IMR-90 (cell line): ENCODE results near the gene FAM124B. TPM values are rescaled to one million over a fixed set of nuclear protein-coding genes. Genes with fewer than 3 reads are reported as not detected.

Experiments used
- ATAC-seq: fragments of 200-7000 bp; cut with Tn5 transposase; 2 replicates; pipeline ENCODE4 v1.9.1; 2020; ENCODE audit warnings: low read depth, mild to moderate bottlenecking, moderate library complexity
- BruUV-seq: library from RNA; stranded (reverse); fragments of 400-500 nt; replicated peaks from 2 replicates; lab custom pipeline; 2021; lab: Mats Ljungman, UMichigan
- CTCF ChIA-PET: fragments of 300-600 bp; formaldehyde crosslinking; extraction: SDS; loops from one replicate; lab custom pipeline; 2021; ENCODE audit warnings: antibody characterized with exemption; lab: Yijun Ruan, JAX
- POLR2A ChIA-PET: fragments of 300-600 bp; sonication (Branson Sonifier 250); formaldehyde crosslinking; loops from one replicate; lab custom pipeline; 2022; ENCODE audit warnings: antibody characterized with exemption; ENCODE audit not compliant: unreplicated experiment; lab: Charles Lee
- DNase-seq: peaks from one replicate; pipeline ENCODE4 v3.0.0; 2013
- H2AFZ ChIP-seq: replicated peaks from 2 replicates; pipeline ENCODE3; 2013; ENCODE audit warnings: low read length, mild to moderate bottlenecking; ENCODE audit not compliant: poor library complexity
- H2AK5ac ChIP-seq: 2 replicates; pipeline ENCODE4 v1.6.1; 2013; ENCODE audit warnings: low read depth, low read length, inconsistent platforms
- H2AK9ac ChIP-seq: replicated peaks from 2 replicates; pipeline ENCODE3; 2013; ENCODE audit warnings: mild to moderate bottlenecking, low read depth, low read length, moderate library complexity; ENCODE audit not compliant: poor library complexity
- H2BK120ac ChIP-seq: 2 replicates; pipeline ENCODE4 v1.6.1; 2013; ENCODE audit warnings: low read depth, low read length, inconsistent platforms
- H2BK15ac ChIP-seq: 3 replicates; pipeline ENCODE4 v1.6.1; 2013; ENCODE audit warnings: low read depth, low read length, inconsistent platforms
- H2BK20ac ChIP-seq: 2 replicates; pipeline ENCODE4 v1.6.1; 2013; ENCODE audit warnings: low read depth, mild to moderate bottlenecking, inconsistent platforms, low read length, moderate library complexity
- H2BK5ac ChIP-seq: 2 replicates; pipeline ENCODE4 v1.6.1; 2013; ENCODE audit warnings: mild to moderate bottlenecking, low read depth, low read length, inconsistent platforms; ENCODE audit not compliant: poor library complexity, severe bottlenecking
- H3K14ac ChIP-seq: replicated peaks from 2 replicates; pipeline ENCODE4 v1.6.1; 2013; ENCODE audit warnings: low read depth, low read length, inconsistent platforms
- H3K18ac ChIP-seq: 2 replicates; pipeline ENCODE4 v1.6.1; 2013; ENCODE audit warnings: low read depth, low read length, control low read depth
- H3K23ac ChIP-seq: 2 replicates; pipeline ENCODE4 v1.6.1; 2013; ENCODE audit warnings: low read depth, low read length, inconsistent platforms
- H3K27ac ChIP-seq: 2 replicates; pipeline ENCODE4 v1.5.1; 2013; ENCODE audit warnings: mild to moderate bottlenecking, control low read depth, low read length; ENCODE audit not compliant: insufficient read depth
- H3K27me3 ChIP-seq: 2 replicates; pipeline ENCODE4 v1.6.1; 2013; ENCODE audit warnings: low read length; ENCODE audit not compliant: control insufficient read depth, insufficient read depth
- H3K36me3 ChIP-seq: 2 replicates; pipeline ENCODE4 v1.6.1; 2013; ENCODE audit warnings: low read length, mixed read lengths; ENCODE audit not compliant: control insufficient read depth, insufficient read depth
- H3K4ac ChIP-seq: 2 replicates; pipeline ENCODE4 v1.6.1; 2013; ENCODE audit warnings: low read depth, low read length, inconsistent platforms
- H3K4me1 ChIP-seq: 2 replicates; pipeline ENCODE4 v1.6.1; 2013; ENCODE audit warnings: low read length, mixed read lengths; ENCODE audit not compliant: control insufficient read depth, insufficient read depth
- H3K4me2 ChIP-seq: 2 replicates; pipeline ENCODE4 v1.6.1; 2013; ENCODE audit warnings: low read depth, mild to moderate bottlenecking, control low read depth, low read length, moderate library complexity
- H3K4me3 ChIP-seq: 2 replicates; pipeline ENCODE4 v1.5.1; 2013; ENCODE audit warnings: low read depth, mild to moderate bottlenecking, control low read depth, low read length, moderate library complexity; ENCODE audit not compliant: insufficient read depth
- H3K56ac ChIP-seq: 2 replicates; pipeline ENCODE4 v1.6.1; 2013; ENCODE audit warnings: low read length, inconsistent platforms; ENCODE audit not compliant: insufficient read depth; ENCODE audit errors: extremely low read depth
- H3K79me1 ChIP-seq, 2 experiments: 2 replicates each; pipeline ENCODE4 v1.6.1; 2013; ENCODE audit warnings: low read length in 2 of 2, inconsistent platforms in 1 of 2, low read depth in 1 of 2
- H3K9ac ChIP-seq: 2 replicates; pipeline ENCODE4 v1.6.1; 2013; ENCODE audit warnings: low read depth, low read length, control low read depth
- H3K9me1 ChIP-seq: 2 replicates; pipeline ENCODE4 v1.6.1; 2013; ENCODE audit warnings: low read length, inconsistent platforms; ENCODE audit not compliant: insufficient read depth
- H3K9me3 ChIP-seq: 2 replicates; pipeline ENCODE4 v1.6.1; 2013; ENCODE audit warnings: low read length; ENCODE audit not compliant: control insufficient read depth, insufficient read depth
- H4K20me1 ChIP-seq: 2 replicates; pipeline ENCODE4 v1.6.1; 2013; ENCODE audit warnings: low read length, inconsistent platforms; ENCODE audit not compliant: insufficient read depth
- H4K5ac ChIP-seq: 2 replicates; pipeline ENCODE4 v1.6.1; 2013; ENCODE audit warnings: mild to moderate bottlenecking, low read depth, low read length, control low read depth
- H4K8ac ChIP-seq, 2 experiments: 2 replicates each; pipeline ENCODE4 v1.6.1; 2013; ENCODE audit warnings: low read depth in 2 of 2, low read length in 2 of 2, control low read depth in 1 of 2, inconsistent platforms in 1 of 2
- H4K91ac ChIP-seq: 2 replicates; pipeline ENCODE4 v1.6.1; 2013; ENCODE audit warnings: low read depth, low read length, inconsistent platforms; ENCODE audit not compliant: insufficient read depth
- BHLHE40 ChIP-seq: fragments of 150-350 bp; IDR thresholded peaks from 2 replicates; pipeline ENCODE4 v1.6.1; 2016; ENCODE audit warnings: mild to moderate bottlenecking, low read depth, low read length
- CEBPB ChIP-seq: IDR thresholded peaks from 2 replicates; pipeline ENCODE4 v1.6.1; 2012; ENCODE audit warnings: low read depth, low read length, improper control_type of control experiment
- FOS ChIP-seq: fragments of 150-350 bp; IDR thresholded peaks from 2 replicates; pipeline ENCODE4 v1.6.1; 2016; ENCODE audit warnings: low read depth, low read length
- MXI1 ChIP-seq: IDR thresholded peaks from 2 replicates; pipeline ENCODE4 v1.6.1; 2012; ENCODE audit warnings: low read depth, mild to moderate bottlenecking, low read length, moderate library complexity, borderline replicate concordance
- RAD21 ChIP-seq: IDR thresholded peaks from 2 replicates; pipeline ENCODE4 v1.6.1; 2012; ENCODE audit warnings: low read length, improper control_type of control experiment
- RFX5 ChIP-seq: IDR thresholded peaks from 2 replicates; pipeline ENCODE4 v1.8.0; 2012; ENCODE audit warnings: low read depth, mild to moderate bottlenecking, low read length, moderate library complexity
- WGBS, 2 experiments: methylation state at CpG; one replicate each; pipeline versions ENCODE4 v1.1.5 to v1.1.7; 2013; ENCODE audit warnings: missing lambda C conversion rate in 2 of 2; ENCODE audit not compliant: insufficient read length in 1 of 2; ENCODE audit errors: extremely low coverage in 2 of 2; 5-methylcytosine and 5-hydroxymethylcytosine counted together
- dilution Hi-C: fragments of 300-500 bp; cut with HindIII; formaldehyde crosslinking; loops from one replicate; pipeline ENCODE4 v1.14.3; 2018; ENCODE audit warnings: low sequenced_read_pairs; ENCODE audit not compliant: unreplicated experiment
- in situ Hi-C: fragments of 300-500 bp; cut with MboI; formaldehyde crosslinking; loops from 3 replicates; pipeline ENCODE4 v1.14.3; 2019; ENCODE audit warnings: low sequenced_read_pairs, inconsistent platforms, mixed read lengths
- intact Hi-C: fragments of 100-400 bp; cut with micrococcal nuclease; formaldehyde crosslinking; loops from 2 replicates; pipeline ENCODE4 v1.10.0; 2022
- polyA plus RNA-seq, 3 experiments: library from polyadenylated mRNA; depleted of rRNA; stranded (reverse); fragments of >200 nt; gene quantifications; 2 replicates each; pipeline ENCODE4 v1.2.3, GENCODE V29; 2012; ENCODE audit warnings: low replicate concordance in 1 of 3
- total RNA-seq: library from RNA; depleted of rRNA; stranded (reverse); fragments of >200 nt; gene quantifications from 2 replicates; pipeline ENCODE4 v1.2.3, GENCODE V29; 2012

Gene FAM124B
- total and polyA plus RNA-seq, 2 of the 4 experiments (the other 2 are of a cell fraction), result not detected

DNA sequence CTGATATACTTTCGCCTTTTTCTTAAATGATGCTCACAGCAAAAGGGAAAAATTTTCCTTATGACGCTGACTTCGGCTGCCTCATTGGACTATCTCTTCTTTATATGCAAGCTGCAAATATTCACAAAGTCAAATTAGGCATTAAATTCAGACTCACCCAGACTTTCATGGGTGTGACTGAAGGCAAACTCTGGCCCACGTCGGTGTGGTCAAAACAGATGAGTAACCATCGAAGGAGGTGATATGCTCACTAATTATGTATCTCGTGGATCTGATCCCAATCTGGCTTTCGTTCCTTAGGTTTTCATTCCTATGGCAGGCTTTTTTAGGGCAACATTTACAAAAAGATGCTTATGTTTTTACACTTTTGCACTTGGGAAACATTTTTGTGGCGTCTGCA lies 36.6 kb downstream of the FAM124B start:
- Histone ChIP-seq H2AK9ac (no peak overlapping the region), H3K23ac (no peak overlapping the region), H3K9me1 (no peaks in the 10 kb centered on the region), H2AFZ (no peak overlapping the region), H4K20me1 (no peaks in the 10 kb centered on the region), H3K9me3 (no peaks in the 10 kb centered on the region), H2BK15ac (no peak overlapping the region), H3K4me2 (no peak overlapping the region), H3K36me3 (no peaks in the 10 kb centered on the region), H3K27ac (no peak overlapping the region), H2BK5ac (no peak overlapping the region), H2BK120ac (no peak overlapping the region), H3K56ac (no peak overlapping the region), H3K4me1 (no peaks in the 10 kb centered on the region), H3K79me1 (no peaks in the 10 kb centered on the region), H4K91ac (no peak overlapping the region), H3K9ac (no peak overlapping the region), H2BK20ac (no peak overlapping the region), H3K4me3 (no peak overlapping the region), H3K14ac (no peak overlapping the region), H4K8ac (no peak overlapping the region), H3K18ac (no peak overlapping the region), H2AK5ac (no peak overlapping the region), H4K5ac (no peak overlapping the region), H3K4ac (no peak overlapping the region), H3K27me3 (peaks cover 4% of the 10 kb centered on the region; the same call in 1 of the 2 replicates)
- dilution Hi-C loops, result no loop called here
- ChIA-PET POLR2A (interaction anchor here (0.5 kb wide), 1 partner anchor 403 kb away, joined by 3 read pairs; no protein-coding TSS in a partner anchor), CTCF (no interaction called here)
- TF ChIP-seq CEBPB, result no peak
- TF ChIP-seq MXI1, result no peak
- TF ChIP-seq RFX5, result no peak
- TF ChIP-seq RAD21, result no peak
- no peak for TF ChIP-seq FOS
- no peak for TF ChIP-seq BHLHE40
- BruUV-seq, result no TSS peak
- intact Hi-C loops, result loop anchor here (5.0 kb wide), 1 partner anchor 393 kb away; no protein-coding TSS in a partner anchor
- no peak for DNase-seq
- ATAC-seq, result no peak
- WGBS, 2 experiments, result 89% methylated on average over 7 of the region's 9 CpGs; no CpG with 5 or more reads in 1 of the 2 experiments
- in situ Hi-C loops, result loop anchor here (25.0 kb wide), 2 partner anchors 647 to 1272 kb away; no protein-coding TSS in a partner anchor
